ENCODE measurements around the gene CBL.

DNA sequence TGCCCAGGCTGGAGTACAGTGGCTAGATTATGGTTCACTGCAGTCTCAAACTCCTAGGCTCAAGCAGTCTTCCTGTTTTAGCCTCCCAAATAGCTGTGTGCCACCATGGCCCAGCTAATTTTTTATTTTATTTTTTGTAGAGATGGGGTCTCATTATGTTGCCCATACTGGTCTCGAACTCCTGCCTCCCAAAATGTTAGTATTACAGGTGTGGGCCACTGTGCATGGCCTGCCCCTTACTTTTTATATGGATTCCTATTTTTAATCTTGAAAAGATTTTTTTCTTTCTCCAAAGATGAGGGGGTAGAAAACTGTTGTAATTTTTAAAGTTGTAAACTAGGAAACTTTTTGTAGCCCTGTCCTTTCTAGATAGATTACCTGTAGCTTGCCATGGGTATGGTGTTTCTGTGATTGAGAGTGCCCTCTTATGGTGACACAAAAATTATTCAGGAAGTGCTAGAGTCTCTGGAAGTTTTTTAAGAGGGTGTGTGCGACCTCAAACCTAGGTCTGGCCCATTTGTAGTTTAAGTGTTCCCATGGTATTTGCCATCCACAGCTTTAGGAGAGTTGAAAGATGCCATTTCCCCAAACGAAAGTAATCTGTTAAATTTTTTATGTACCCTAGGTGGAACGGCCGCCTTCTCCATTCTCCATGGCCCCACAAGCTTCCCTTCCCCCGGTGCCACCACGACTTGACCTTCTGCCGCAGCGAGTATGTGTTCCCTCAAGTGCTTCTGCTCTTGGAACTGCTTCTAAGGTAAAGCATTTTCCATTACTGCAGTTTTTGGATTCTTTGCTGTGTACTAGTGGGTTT is 78.4 kb downstream of the CBL start:
- TF ChIP-seq BCL6B (tag by site-specific recombination; IDR thresholded peaks at IDR 0.05): no peak
- no peak for TF ChIP-seq ZNF501 (tag by site-specific recombination; IDR thresholded peaks at IDR 0.05)
- no peak for TF ChIP-seq ZNF140 (tag by site-specific recombination; IDR thresholded peaks at IDR 0.05)
